ENCODE data around the gene CASZ1.

Gene CASZ1

GRCh38 chr1:10594595-10595223 is 201.7 kb downstream of the CASZ1 start:
- no peak for DNase-seq

- DNase-seq, result no peak
These were observed 202.7 kb downstream of the CASZ1 start for GRCh38 chr1:10593750-10594149.

GRCh38 chr1:10592373-10592772 is 204.1 kb downstream of the CASZ1 start:
- no peak for DNase-seq

GRCh38 chr1:10591010-10591409 is 205.4 kb downstream of the CASZ1 start:
- DNase-seq, result peak; percentile 27 to 29

- DNase-seq, result no peak
These were observed 207.4 kb downstream of the CASZ1 start for GRCh38 chr1:10589074-10589473.

GRCh38 chr1:10588640-10589039 is 207.8 kb downstream of the CASZ1 start:
- DNase-seq, result no peak
